HEK293 (cell line): ENCODE data around the gene WNT7B.

Source experiments
- CTCF ChIA-PET: fragments of 350-600 bp; formaldehyde crosslinking; extraction: SDS; loops from one replicate; lab custom pipeline; 2021; ENCODE audit warnings: antibody characterized with exemption; lab: Yijun Ruan, JAX
- POLR2A ChIA-PET: fragments of 300-600 bp; formaldehyde crosslinking; extraction: SDS; loops from one replicate; lab custom pipeline; 2020; ENCODE audit warnings: antibody characterized with exemption, inconsistent platforms; lab: Yijun Ruan, JAX
- H3K27ac ChIP-seq: fragments of 200-500 bp; sonication (Bioruptor generic); 2 replicates; pipeline ENCODE4 v1.5.1; 2014; ENCODE audit warnings: low read depth, low read length, control low read depth, inconsistent platforms; ENCODE audit errors: extremely low read depth
- H3K36me3 ChIP-seq, 2 experiments: fragments of 200-500 bp in 1 of 2; sonication (Bioruptor generic) in 1 of 2; 1 replicate in 1 of 2; 2 replicates in 1 of 2; pipeline ENCODE4 v1.5.1; 2014 to 2017; ENCODE audit warnings: inconsistent platforms in 2 of 2, low read length in 2 of 2; ENCODE audit not compliant: control insufficient read depth in 2 of 2, insufficient read depth in 1 of 2
- H3K4me1 ChIP-seq: fragments of 200-500 bp; sonication (Bioruptor generic); 2 replicates; pipeline ENCODE4 v1.5.1; 2014; ENCODE audit warnings: mild to moderate bottlenecking, low read length, inconsistent platforms; ENCODE audit not compliant: control insufficient read depth, insufficient read depth
- H3K4me3 ChIP-seq: 2 replicates; pipeline ENCODE4 v1.5.1; 2011; ENCODE audit warnings: low read depth, mild to moderate bottlenecking, control low read depth, low read length, moderate library complexity
- H3K9me3 ChIP-seq: fragments of 200-500 bp; sonication (Bioruptor generic); 2 replicates; pipeline ENCODE4 v1.5.1; 2014; ENCODE audit warnings: low read depth, low read length, inconsistent platforms; ENCODE audit not compliant: control insufficient read depth, insufficient read depth
- EGR2 ChIP-seq: fragments of 450-650 bp; formaldehyde crosslinking; IDR thresholded peaks from 2 replicates; pipeline ENCODE4 v1.5.1; 2016; ENCODE audit warnings: low read depth, missing biosample characterization, missing genetic modification characterization
- HOXC10 ChIP-seq: sonication (generic); formaldehyde crosslinking; IDR thresholded peaks from 2 replicates; pipeline ENCODE4 v1.8.1; 2023; ENCODE audit warnings: mild to moderate bottlenecking, missing genetic modification reagents
- ZBTB11 ChIP-seq: fragments of 450-650 bp; formaldehyde crosslinking; conservative IDR thresholded peaks from 2 replicates; pipeline ENCODE4 v1.5.1; 2016; ENCODE audit warnings: low read depth, missing biosample characterization, missing genetic modification characterization
- ZBTB48 ChIP-seq: fragments of 450-650 bp; formaldehyde crosslinking; IDR thresholded peaks from 2 replicates; pipeline ENCODE4 v1.5.1; 2016; ENCODE audit warnings: missing biosample characterization, missing genetic modification characterization
- ZFHX2 ChIP-seq: fragments of 450-650 bp; formaldehyde crosslinking; conservative IDR thresholded peaks from 2 replicates; pipeline ENCODE4 v1.5.1; 2016; ENCODE audit warnings: missing biosample characterization, missing genetic modification characterization
- ZNF140 ChIP-seq: fragments of 450-650 bp; formaldehyde crosslinking; IDR thresholded peaks from 2 replicates; pipeline ENCODE4 v1.5.1; 2016; ENCODE audit warnings: missing biosample characterization, missing genetic modification characterization
- ZNF16 ChIP-seq: fragments of 450-650 bp; formaldehyde crosslinking; IDR thresholded peaks from 2 replicates; pipeline ENCODE4 v1.5.1; 2016; ENCODE audit warnings: low read depth, missing biosample characterization, missing genetic modification characterization
- ZNF175 ChIP-seq: fragments of 450-650 bp; formaldehyde crosslinking; IDR thresholded peaks from 2 replicates; pipeline ENCODE4 v1.5.1; 2016; ENCODE audit warnings: missing biosample characterization, missing genetic modification characterization
- ZNF23 ChIP-seq: fragments of 450-650 bp; formaldehyde crosslinking; IDR thresholded peaks from 2 replicates; pipeline ENCODE4 v1.5.1; 2016; ENCODE audit warnings: missing biosample characterization, missing genetic modification characterization, borderline replicate concordance
- ZNF239 ChIP-seq: fragments of 450-650 bp; formaldehyde crosslinking; IDR thresholded peaks from 2 replicates; pipeline ENCODE4 v1.5.1; 2016; ENCODE audit warnings: missing biosample characterization, missing genetic modification characterization
- ZNF248 ChIP-seq: fragments of 450-650 bp; formaldehyde crosslinking; IDR thresholded peaks from 2 replicates; pipeline ENCODE4 v1.5.1; 2017; ENCODE audit warnings: missing biosample characterization, missing genetic modification characterization
- ZNF302 ChIP-seq: fragments of 450-650 bp; formaldehyde crosslinking; IDR thresholded peaks from 2 replicates; pipeline ENCODE4 v1.5.1; 2016; ENCODE audit warnings: missing biosample characterization, missing genetic modification characterization, low read depth
- ZNF530 ChIP-seq: fragments of 450-650 bp; formaldehyde crosslinking; IDR thresholded peaks from 2 replicates; pipeline ENCODE4 v1.5.1; 2016; ENCODE audit warnings: low read depth, missing biosample characterization, missing genetic modification characterization
- ZNF549 ChIP-seq: fragments of 450-650 bp; IDR thresholded peaks from 2 replicates; pipeline ENCODE4 v1.5.1; 2018; ENCODE audit warnings: missing biosample characterization, missing genetic modification characterization, mild to moderate bottlenecking, inconsistent platforms, moderate library complexity
- ZNF561 ChIP-seq: fragments of 450-650 bp; IDR thresholded peaks from 2 replicates; pipeline ENCODE4 v1.5.1; 2018; ENCODE audit warnings: missing biosample characterization, missing genetic modification characterization, borderline replicate concordance
- ZNF610 ChIP-seq: fragments of 450-650 bp; formaldehyde crosslinking; IDR thresholded peaks from 2 replicates; pipeline ENCODE4 v1.5.1; 2016; ENCODE audit warnings: missing biosample characterization, missing genetic modification characterization, borderline replicate concordance
- ZNF623 ChIP-seq: fragments of 450-650 bp; formaldehyde crosslinking; IDR thresholded peaks from 2 replicates; pipeline ENCODE4 v1.5.1; 2016; ENCODE audit warnings: missing biosample characterization, missing genetic modification characterization
- ZNF629 ChIP-seq: fragments of 450-650 bp; formaldehyde crosslinking; IDR thresholded peaks from 2 replicates; pipeline ENCODE4 v1.5.1; 2017; ENCODE audit warnings: missing biosample characterization, missing genetic modification characterization
- ZNF654 ChIP-seq: fragments of 450-650 bp; formaldehyde crosslinking; IDR thresholded peaks from 2 replicates; pipeline ENCODE4 v1.5.1; 2016; ENCODE audit warnings: low read depth, missing biosample characterization, missing genetic modification characterization
- ZNF76 ChIP-seq: fragments of 450-650 bp; formaldehyde crosslinking; IDR thresholded peaks from 2 replicates; pipeline ENCODE4; 2016; ENCODE audit warnings: low read depth, missing biosample characterization, missing genetic modification characterization, borderline replicate concordance
- ZNF777 ChIP-seq: fragments of 450-650 bp; formaldehyde crosslinking; IDR thresholded peaks from 2 replicates; pipeline ENCODE4 v1.5.1; 2017; ENCODE audit warnings: missing biosample characterization, missing genetic modification characterization, borderline replicate concordance
- ZSCAN4 ChIP-seq: fragments of 450-650 bp; formaldehyde crosslinking; IDR thresholded peaks from 2 replicates; pipeline ENCODE4 v1.5.1; 2017; ENCODE audit warnings: missing biosample characterization, missing genetic modification characterization
- TF ChIP-seq, protein P1 (sequence below): fragments of 450-650 bp; formaldehyde crosslinking; IDR thresholded peaks from 2 replicates; pipeline ENCODE4 v1.5.1; 2016; ENCODE audit warnings: missing biosample characterization, missing genetic modification characterization, low read depth

WNT7B gene

DNA sequence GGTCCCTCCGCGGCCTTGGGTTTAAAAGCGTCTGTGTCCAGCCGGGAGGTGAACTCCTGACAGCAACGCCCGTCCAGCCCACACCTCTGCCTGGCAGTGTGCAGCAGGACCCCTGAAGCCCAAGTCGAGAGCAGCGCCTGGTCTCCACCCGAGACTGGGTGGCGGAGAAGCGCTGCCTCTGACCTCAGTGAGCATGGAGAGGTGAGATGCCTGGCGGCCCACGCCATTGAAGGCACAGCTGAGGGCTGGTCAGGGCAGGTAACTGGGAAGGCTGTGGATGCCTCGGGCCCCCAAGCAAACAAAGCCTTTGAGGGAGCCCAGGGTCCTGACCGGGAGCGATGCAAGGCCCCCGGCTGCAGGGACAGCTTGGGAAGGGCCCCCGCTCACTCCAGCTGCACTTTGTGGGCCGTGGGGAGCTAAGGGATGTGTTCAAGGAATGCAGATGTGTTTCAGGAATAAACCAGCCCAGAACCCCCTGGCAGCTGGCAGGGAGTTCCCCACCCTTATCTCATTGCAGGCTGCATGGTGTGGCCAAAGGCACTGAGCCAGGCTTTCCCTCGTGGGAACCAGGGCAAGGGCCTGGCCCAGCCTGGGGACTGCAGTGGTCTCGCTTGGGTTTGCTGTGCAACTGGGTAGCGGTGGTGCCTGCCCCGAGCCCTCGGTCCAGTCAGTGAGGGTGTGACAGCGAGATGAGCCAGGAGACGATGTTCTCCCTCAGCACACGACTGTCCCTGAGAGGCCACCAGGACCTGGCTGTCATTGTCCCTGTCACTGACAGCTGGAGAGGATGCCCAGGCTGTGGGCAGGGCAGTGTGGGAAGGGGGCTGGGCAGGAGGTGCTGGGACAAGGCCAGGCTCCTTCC lies 92.5 kb downstream of the WNT7B start:
- no peak overlapping the region for H3K27ac ChIP-seq
- ChIA-PET POLR2A (no interaction called here), CTCF (interaction anchor here (0.6 to 1.0 kb wide), 2 partner anchors 261 to 306 kb away, joined by 3 to 4 read pairs; no protein-coding TSS in a partner anchor)
- no peaks in the 10 kb centered on the region for H3K9me3 ChIP-seq
- no peak overlapping the region for H3K4me3 ChIP-seq
- no peaks in the 10 kb centered on the region for H3K36me3 ChIP-seq
- TF ChIP-seq ZFHX2 (tag by site-specific recombination) (no peak), ZBTB48 (tag by site-specific recombination) (0 out of 2 replicates have a peak, but pooled peaks have one; percentile 7)
- H3K4me1 ChIP-seq: no peaks in the 10 kb centered on the region

- CTCF ChIA-PET: interaction anchor here (0.6 to 1.0 kb wide), 2 partner anchors 260 to 306 kb away, joined by 3 to 4 read pairs; no protein-coding TSS in a partner anchor
- TF ChIP-seq ZNF530 (tag by site-specific recombination): no peak
- TF ChIP-seq ZNF654 (tag by site-specific recombination): no peak
- TF ChIP-seq HOXC10: no peak
- no peak for TF ChIP-seq ZNF239 (tag by site-specific recombination)
- TF ChIP-seq ZNF561 (tag by site-specific recombination): no peak
- TF ChIP-seq ZNF629: no peak
- TF ChIP-seq ZNF16 (tag by site-specific recombination): no peak
- TF ChIP-seq ZNF610 (tag by site-specific recombination): no peak
- TF ChIP-seq ZNF175: no peak
- no peak for TF ChIP-seq ZNF76 (tag by site-specific recombination)
- TF ChIP-seq ZNF623 (tag by site-specific recombination): no peak
- no peak for TF ChIP-seq ZNF302 (tag by site-specific recombination)
- TF ChIP-seq ZSCAN4 (tag by site-specific recombination): no peak
- H3K9me3 ChIP-seq: no peaks in the 10 kb centered on the region
- H3K36me3 ChIP-seq: no peaks in the 10 kb centered on the region
- H3K4me1 ChIP-seq: no peaks in the 10 kb centered on the region
- POLR2A ChIA-PET: no interaction called here
- H3K27ac ChIP-seq: no peak overlapping the region
- H3K4me3 ChIP-seq: no peak overlapping the region
Measured at GRCh38 chr22:45883811-45884170, 93.2 kb downstream of the WNT7B start.

- H3K9me3 ChIP-seq: no peaks in the 10 kb centered on the region
- no peak overlapping the region for H3K4me3 ChIP-seq
- H3K27ac ChIP-seq: no peak overlapping the region
- ChIA-PET CTCF (interaction anchor here (1.0 kb wide), 1 partner anchor 305 kb away, joined by 3 read pairs; no protein-coding TSS in a partner anchor), POLR2A (no interaction called here)
- H3K4me1 ChIP-seq: no peaks in the 10 kb centered on the region
- H3K36me3 ChIP-seq: no peaks in the 10 kb centered on the region
- TF ChIP-seq, protein P1, sequence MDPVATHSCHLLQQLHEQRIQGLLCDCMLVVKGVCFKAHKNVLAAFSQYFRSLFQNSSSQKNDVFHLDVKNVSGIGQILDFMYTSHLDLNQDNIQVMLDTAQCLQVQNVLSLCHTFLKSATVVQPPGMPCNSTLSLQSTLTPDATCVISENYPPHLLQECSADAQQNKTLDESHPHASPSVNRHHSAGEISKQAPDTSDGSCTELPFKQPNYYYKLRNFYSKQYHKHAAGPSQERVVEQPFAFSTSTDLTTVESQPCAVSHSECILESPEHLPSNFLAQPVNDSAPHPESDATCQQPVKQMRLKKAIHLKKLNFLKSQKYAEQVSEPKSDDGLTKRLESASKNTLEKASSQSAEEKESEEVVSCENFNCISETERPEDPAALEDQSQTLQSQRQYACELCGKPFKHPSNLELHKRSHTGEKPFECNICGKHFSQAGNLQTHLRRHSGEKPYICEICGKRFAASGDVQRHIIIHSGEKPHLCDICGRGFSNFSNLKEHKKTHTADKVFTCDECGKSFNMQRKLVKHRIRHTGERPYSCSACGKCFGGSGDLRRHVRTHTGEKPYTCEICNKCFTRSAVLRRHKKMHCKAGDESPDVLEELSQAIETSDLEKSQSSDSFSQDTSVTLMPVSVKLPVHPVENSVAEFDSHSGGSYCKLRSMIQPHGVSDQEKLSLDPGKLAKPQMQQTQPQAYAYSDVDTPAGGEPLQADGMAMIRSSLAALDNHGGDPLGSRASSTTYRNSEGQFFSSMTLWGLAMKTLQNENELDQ (tag by site-specific recombination): no peak
- TF ChIP-seq ZNF23 (tag by site-specific recombination) (no peak), ZNF549 (no peak), ZNF777 (no peak), ZNF248 (no peak), ZNF140 (tag by site-specific recombination) (no peak), ZBTB11 (tag by site-specific recombination) (no peak), EGR2 (tag by site-specific recombination) (peak; percentile 81), ZFHX2 (tag by site-specific recombination) (peak; percentile 43)
Measured at GRCh38 chr22:45882881-45883810, 93.8 kb downstream of the WNT7B start.
